ENCODE measurements around the gene ZNF608. TPM values are rescaled to one million over a fixed set of nuclear protein-coding genes. Genes with fewer than 3 reads are reported as not detected.

The ZNF608 gene
- total and polyA plus RNA-seq, 9 of the 15 experiments (the other 6 are each of a cell fraction or from before 2014, with no cell fraction given): 0.38 to 1.5 (median 1.00) TPM

GRCh38 chr5:124724357-124725039 is 21.9 kb downstream of the ZNF608 start:
- Histone ChIP-seq H3K9me1 (ENCODE audit: control insufficient read depth, insufficient read depth, low read length) (no peaks in the 10 kb centered on the region), H2AFZ (ENCODE audit: low read depth, low read length) (peak overlapping the region; percentile 92), H4K20me1 (replicated peaks; ENCODE audit: control insufficient read depth, insufficient read depth, low read length) (no peaks in the 10 kb centered on the region; the same call in 1 of the 2 replicates), H3K79me2 (ENCODE audit: control insufficient read depth, insufficient read depth, low read length) (no peaks in the 10 kb centered on the region), H3K9ac (ENCODE audit: insufficient read depth in 1 of 2, low read depth in 2 of 2, low read length in 2 of 2) (peak overlapping the region; percentile 11 to 63; a peak in 2 of 4 replicates), H3K36me3 (ENCODE audit: control insufficient read depth, insufficient read depth, low read length) (no peaks in the 10 kb centered on the region), H3K4me1 (replicated peaks in 1 of 2; ENCODE audit: control insufficient read depth in 2 of 2, insufficient read depth in 2 of 2, low read length in 2 of 2) (peaks cover 0 to 6% of the 10 kb centered on the region in 2 experiments; a peak in 1 of 5 replicates), H3K27me3 (ENCODE audit: control insufficient read depth in 2 of 2, insufficient read depth in 2 of 2, low read length in 2 of 2) (peaks cover 3 to 4% of the 10 kb centered on the region in 2 experiments; a peak in 2 of 5 replicates), H3K9me3 (replicated peaks; ENCODE audit: control insufficient read depth, insufficient read depth, low read depth, low read length) (no peaks in the 10 kb centered on the region), H3K27ac (ENCODE audit: extremely low read depth, low read depth, low read length) (peak overlapping the region; percentile 61), H3K4me2 (ENCODE audit: insufficient read depth, low read length) (peak overlapping the region; percentile 72), H3K4me3 (peak overlapping the region; percentile 44)
- WGBS (ENCODE audit: insufficient coverage, low coverage, missing lambda C conversion rate): 14% methylated on average over 6 of the region's 6 CpGs
- ChIA-PET POLR2A (no interaction called here), CTCF (ENCODE audit: low intra/inter-chr PET ratio) (no interaction called here)
- peak; percentile 58 for ATAC-seq
- no TSS peak for BruUV-seq (replicated peaks)
- no peak for DNase-seq (ENCODE audit: extremely low read depth in 1 of 4, low spot score in 3 of 4)
- intact Hi-C loops (cut with micrococcal nuclease): loop anchor here (2.0 kb wide), 1 partner anchor 74 kb away; no protein-coding TSS in a partner anchor
- FAIRE-seq: no peak
- in situ Hi-C loops (cut with MboI): no loop called here
- no peak for TF ChIP-seq HNRNPLL (IDR thresholded peaks at IDR 0.05; ENCODE audit: low read depth, low read length, poor library complexity, severe bottlenecking)
- no peak for TF ChIP-seq SREBF2 (CRISPR knock-in tag; IDR thresholded peaks at IDR 0.05)
- no peak for TF ChIP-seq HDAC6 (IDR thresholded peaks at IDR 0.05; ENCODE audit: low read depth, low read length)
- TF ChIP-seq POLR2A (conservative IDR thresholded peaks at IDR 0.05): peak; percentile 45; the same call in 1 of the 2 replicates
- TF ChIP-seq SIN3B (IDR thresholded peaks at IDR 0.05; ENCODE audit: low read depth): no peak
- TF ChIP-seq ZNF699 (CRISPR knock-in tag; IDR thresholded peaks at IDR 0.05; ENCODE audit: insufficient replicate concordance): no peak
- TF ChIP-seq NCOA6 (IDR thresholded peaks at IDR 0.05): no peak
- TF ChIP-seq VEZF1 (CRISPR knock-in tag; IDR thresholded peaks at IDR 0.05): 0 out of 2 replicates have a peak, but pooled peaks have one; percentile 1
- no peak for TF ChIP-seq NONO (IDR thresholded peaks at IDR 0.05; ENCODE audit: low read depth in 2 of 2, low read length in 1 of 2)
- no peak for TF ChIP-seq ARNT (IDR thresholded peaks at IDR 0.05)
- no peak for TF ChIP-seq TSC22D4 (tag; IDR thresholded peaks at IDR 0.05)
- TF ChIP-seq PHF8 (IDR thresholded peaks at IDR 0.05; ENCODE audit: borderline replicate concordance, low read length): peak; percentile 25; the same call in 1 of the 2 replicates
- TF ChIP-seq NBN (IDR thresholded peaks at IDR 0.05; ENCODE audit: low read depth): no peak
- TF ChIP-seq MEF2A (IDR thresholded peaks at IDR 0.05; ENCODE audit: control insufficient read depth, low read depth, low read length): no peak
- no peak for TF ChIP-seq KAT7 (CRISPR knock-in tag; IDR thresholded peaks at IDR 0.05; ENCODE audit: borderline replicate concordance)
- no peak for TF ChIP-seq MBD1 (CRISPR knock-in tag; IDR thresholded peaks at IDR 0.05)
- no peak for TF ChIP-seq POLR2AphosphoS5 (IDR thresholded peaks at IDR 0.05; ENCODE audit: control insufficient read depth, insufficient read depth, low read depth, low read length)
- no peak for TF ChIP-seq ZNF121 (CRISPR knock-in tag; conservative IDR thresholded peaks at IDR 0.05)
- no peak for TF ChIP-seq NFYB (IDR thresholded peaks at IDR 0.05; ENCODE audit: extremely low read depth, insufficient read length)
